HUES64 (cell line): ENCODE results near the gene TUG1.

Experiments used
- H3K27ac ChIP-seq: 2 replicates; pipeline ENCODE4 v1.7.0; 2013; ENCODE audit warnings: low read depth, low read length, inconsistent platforms
- H3K27me3 ChIP-seq: 2 replicates; pipeline ENCODE4 v1.6.1; 2013; ENCODE audit warnings: mild to moderate bottlenecking, low read length; ENCODE audit not compliant: insufficient read depth
- H3K36me3 ChIP-seq: 2 replicates; pipeline ENCODE4 v1.6.1; 2013; ENCODE audit warnings: mild to moderate bottlenecking, low read length; ENCODE audit not compliant: insufficient read depth
- H3K4me1 ChIP-seq: 2 replicates; pipeline ENCODE4 v1.6.1; 2013; ENCODE audit warnings: mild to moderate bottlenecking, low read length, moderate library complexity; ENCODE audit not compliant: insufficient read depth
- H3K4me3 ChIP-seq: 2 replicates; pipeline ENCODE4 v1.5.1; 2013; ENCODE audit warnings: mild to moderate bottlenecking, low read length, moderate library complexity
- H3K9ac ChIP-seq: 2 replicates; pipeline ENCODE4 v1.6.1; 2013; ENCODE audit warnings: mild to moderate bottlenecking, low read depth, low read length
- H3K9me3 ChIP-seq: 2 replicates; pipeline ENCODE4 v1.6.1; 2013; ENCODE audit warnings: low read depth, low read length; ENCODE audit not compliant: insufficient read depth
- WGBS: fragments of 150-250, 120-280 bp; methylation state at CpG from one replicate; pipeline ENCODE4 v1.1.7; 2013; ENCODE audit warnings: missing lambda C conversion rate; 5-methylcytosine and 5-hydroxymethylcytosine counted together

Gene TUG1

GRCh38 chr22:30979932-30980331 lies 10.9 kb downstream of the TUG1 start:
- WGBS: 90% methylated on average over 3 of the region's 3 CpGs
- Histone ChIP-seq H3K27ac (no peak overlapping the region), H3K36me3 (peaks cover 44% of the 10 kb centered on the region), H3K4me1 (no peaks in the 10 kb centered on the region), H3K4me3 (no peak overlapping the region), H3K9me3 (peaks cover 58% of the 10 kb centered on the region), H3K27me3 (no peaks in the 10 kb centered on the region), H3K9ac (no peak overlapping the region)

- H3K27ac ChIP-seq: no peak overlapping the region
- H3K36me3 ChIP-seq: peaks cover 19% of the 10 kb centered on the region
- peaks cover 32% of the 10 kb centered on the region for H3K9me3 ChIP-seq
- no peak overlapping the region for H3K9ac ChIP-seq
- WGBS: 95% methylated on average over 2 of the region's 2 CpGs
- no peaks in the 10 kb centered on the region for H3K4me1 ChIP-seq
- H3K27me3 ChIP-seq: no peaks in the 10 kb centered on the region
- H3K4me3 ChIP-seq: no peak overlapping the region
Measured at GRCh38 chr22:30982512-30982911, 13.4 kb downstream of the TUG1 start.

- no peak overlapping the region for H3K9ac ChIP-seq
- no peak overlapping the region for H3K27ac ChIP-seq
- 0 out of 2 replicates have a peak, but pooled peaks cover 3% of the 10 kb centered on the region for H3K36me3 ChIP-seq
- no peaks in the 10 kb centered on the region for H3K27me3 ChIP-seq
- 100% methylated on average over 2 of the region's 2 CpGs for WGBS
- H3K4me1 ChIP-seq: no peaks in the 10 kb centered on the region
- no peak overlapping the region for H3K4me3 ChIP-seq
- H3K9me3 ChIP-seq: peaks cover 22% of the 10 kb centered on the region
Measured at GRCh38 chr22:30984317-30984716, 15.3 kb downstream of the TUG1 start.

- no peaks in the 10 kb centered on the region for H3K4me1 ChIP-seq
- no peaks in the 10 kb centered on the region for H3K36me3 ChIP-seq
- H3K27ac ChIP-seq: no peak overlapping the region
- WGBS: 81% methylated on average over 4 of the region's 4 CpGs
- no peaks in the 10 kb centered on the region for H3K27me3 ChIP-seq
- no peak overlapping the region for H3K9ac ChIP-seq
- no peak overlapping the region for H3K4me3 ChIP-seq
- H3K9me3 ChIP-seq: peaks cover 22% of the 10 kb centered on the region
Measured at GRCh38 chr22:30985561-30986208, 16.6 kb downstream of the TUG1 start.

GRCh38 chr22:30989474-30989873 lies 20.4 kb downstream of the TUG1 start:
- Histone ChIP-seq H3K36me3 (no peaks in the 10 kb centered on the region), H3K27ac (no peak overlapping the region), H3K9ac (no peak overlapping the region)

GRCh38 chr22:30990690-30991089 lies 21.6 kb downstream of the TUG1 start:
- no peak overlapping the region for H3K27ac ChIP-seq
- H3K36me3 ChIP-seq: no peaks in the 10 kb centered on the region
- no peak overlapping the region for H3K4me3 ChIP-seq
- no peaks in the 10 kb centered on the region for H3K27me3 ChIP-seq
- H3K9ac ChIP-seq: no peak overlapping the region
- no peaks in the 10 kb centered on the region for H3K4me1 ChIP-seq
- 100% methylated on average over 1 of the region's 1 CpG for WGBS
- H3K9me3 ChIP-seq: 0 out of 2 replicates have a peak, but pooled peaks cover 8% of the 10 kb centered on the region

More at GRCh38 chr22:30989474-30989873, 20.4 kb downstream of the TUG1 start:
- Histone ChIP-seq H3K27me3 (no peaks in the 10 kb centered on the region), H3K9me3 (peaks cover 11% of the 10 kb centered on the region), H3K4me3 (no peak overlapping the region), H3K4me1 (no peaks in the 10 kb centered on the region)

- Histone ChIP-seq H3K9me3 (0 out of 2 replicates have a peak, but pooled peaks cover 8% of the 10 kb centered on the region), H3K27ac (no peak overlapping the region), H3K9ac (no peak overlapping the region), H3K27me3 (no peaks in the 10 kb centered on the region), H3K4me3 (no peak overlapping the region), H3K36me3 (no peaks in the 10 kb centered on the region), H3K4me1 (no peaks in the 10 kb centered on the region)
- WGBS: 91% methylated on average over 2 of the region's 2 CpGs
Measured at GRCh38 chr22:30992565-30992964, 23.5 kb downstream of the TUG1 start.

- Histone ChIP-seq H3K9me3 (0 out of 2 replicates have a peak, but pooled peaks cover 3% of the 10 kb centered on the region), H3K9ac (no peak overlapping the region), H3K4me3 (no peak overlapping the region), H3K36me3 (no peaks in the 10 kb centered on the region), H3K27ac (no peak overlapping the region), H3K4me1 (no peaks in the 10 kb centered on the region), H3K27me3 (no peaks in the 10 kb centered on the region)
- WGBS: 90% methylated on average over 1 of the region's 1 CpG
Measured at GRCh38 chr22:30994960-30995359, 25.9 kb downstream of the TUG1 start.

GRCh38 chr22:30996462-30996861 lies 27.4 kb downstream of the TUG1 start:
- H3K9me3 ChIP-seq: 0 out of 2 replicates have a peak, but pooled peaks cover 3% of the 10 kb centered on the region
- H3K4me1 ChIP-seq: no peaks in the 10 kb centered on the region
- 94% methylated on average over 2 of the region's 2 CpGs for WGBS
- H3K36me3 ChIP-seq: no peaks in the 10 kb centered on the region
- no peak overlapping the region for H3K4me3 ChIP-seq
- no peaks in the 10 kb centered on the region for H3K27me3 ChIP-seq
- no peak overlapping the region for H3K27ac ChIP-seq
- no peak overlapping the region for H3K9ac ChIP-seq

- Histone ChIP-seq H3K27ac (no peak overlapping the region), H3K9me3 (no peaks in the 10 kb centered on the region), H3K4me3 (no peak overlapping the region), H3K36me3 (no peaks in the 10 kb centered on the region), H3K4me1 (no peaks in the 10 kb centered on the region), H3K9ac (no peak overlapping the region), H3K27me3 (no peaks in the 10 kb centered on the region)
- 96% methylated on average over 4 of the region's 4 CpGs for WGBS
Measured at GRCh38 chr22:30998329-30998728, 29.3 kb downstream of the TUG1 start.

GRCh38 chr22:31001124-31001770 lies 32.2 kb downstream of the TUG1 start:
- H3K9ac ChIP-seq: no peak overlapping the region
- no peaks in the 10 kb centered on the region for H3K4me1 ChIP-seq
- H3K9me3 ChIP-seq: 0 out of 2 replicates have a peak, but pooled peaks cover 10% of the 10 kb centered on the region
- H3K4me3 ChIP-seq: no peak overlapping the region
- no peaks in the 10 kb centered on the region for H3K36me3 ChIP-seq
- WGBS: 85% methylated on average over 6 of the region's 6 CpGs
- H3K27ac ChIP-seq: no peak overlapping the region
- H3K27me3 ChIP-seq: no peaks in the 10 kb centered on the region
